ENCODE results near the gene TMPRSS6.

The TMPRSS6 gene

GRCh38 chr22:37140686-37141323 lies 31.3 kb upstream of the TMPRSS6 start:
- DNase-seq (ENCODE audit: low read depth): no peak

- DNase-seq (ENCODE audit: low read depth): no peak
Observed at GRCh38 chr22:37139762-37140161, 30.2 kb upstream of the TMPRSS6 start.

DNA sequence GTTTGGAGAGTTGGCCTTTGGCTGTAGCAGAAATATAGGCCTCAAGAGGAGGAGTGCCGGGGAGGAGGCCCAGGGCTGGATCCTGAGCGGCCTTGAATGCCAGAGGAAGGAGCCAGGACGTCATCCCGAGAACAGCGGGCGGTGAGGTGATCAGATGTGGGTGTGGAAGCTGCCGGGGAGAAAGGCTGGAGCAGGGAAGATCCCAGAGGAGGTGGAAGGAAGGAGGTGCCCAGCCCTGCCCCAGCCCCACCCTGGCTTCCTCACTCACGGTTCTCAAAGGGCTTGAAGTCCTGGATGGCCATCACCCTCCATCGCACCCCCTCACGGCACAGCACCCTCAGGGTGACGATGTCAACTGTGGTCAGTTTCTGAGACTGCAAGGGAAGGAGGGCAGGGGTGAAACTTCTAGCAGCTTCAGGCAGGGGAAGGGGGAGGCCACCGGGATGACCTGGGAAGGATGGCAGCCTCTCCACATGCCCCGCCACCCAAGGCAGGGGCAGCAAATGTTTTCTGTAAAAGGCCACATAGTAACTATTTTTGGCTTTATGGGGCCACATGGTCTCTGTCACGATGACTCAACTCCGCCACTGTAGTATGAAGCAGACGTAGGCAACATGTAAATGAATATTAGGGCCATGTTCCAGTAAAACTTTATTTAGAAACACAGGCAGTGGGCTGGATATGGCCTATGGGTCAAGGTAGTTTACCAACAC lies 29.5 kb upstream of the TMPRSS6 start:
- DNase-seq (ENCODE audit: low read depth): no peak

DNA sequence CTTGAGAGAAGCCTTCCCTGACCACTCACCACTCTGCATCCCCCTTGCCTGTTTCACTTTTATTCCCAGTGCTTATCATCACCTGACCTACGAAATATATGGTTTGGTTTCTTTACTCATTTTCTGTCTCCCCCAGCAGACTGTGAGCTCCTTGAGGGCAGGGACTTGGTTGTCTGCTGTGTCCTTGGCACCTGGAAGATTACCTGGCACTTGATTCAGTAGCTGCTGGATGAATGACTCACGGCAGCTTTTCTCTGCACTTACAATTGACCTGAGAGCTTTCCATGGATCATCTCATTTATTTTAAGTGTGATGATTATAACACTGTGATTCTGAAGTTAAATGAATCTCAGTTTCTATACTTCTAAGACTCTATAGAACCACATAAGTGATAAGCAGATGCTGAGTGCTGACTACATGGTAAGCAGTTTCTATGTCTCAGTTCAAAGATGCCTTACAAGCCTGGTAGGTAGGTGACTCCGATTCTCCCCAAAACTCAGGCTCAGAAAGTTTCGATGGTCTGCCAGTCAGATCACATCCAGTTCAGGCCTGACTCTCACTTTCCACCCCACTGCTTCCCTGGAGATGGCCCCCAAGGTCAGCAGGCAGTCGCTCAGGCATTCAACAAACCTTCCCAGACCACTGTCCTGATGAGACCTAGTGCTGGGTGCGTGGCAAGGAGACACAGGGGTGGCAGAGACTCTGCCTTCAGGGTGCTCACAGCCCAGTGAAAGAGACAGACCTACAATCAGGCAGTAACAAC lies 28.6 kb upstream of the TMPRSS6 start:
- DNase-seq (ENCODE audit: low read depth): no peak

DNA sequence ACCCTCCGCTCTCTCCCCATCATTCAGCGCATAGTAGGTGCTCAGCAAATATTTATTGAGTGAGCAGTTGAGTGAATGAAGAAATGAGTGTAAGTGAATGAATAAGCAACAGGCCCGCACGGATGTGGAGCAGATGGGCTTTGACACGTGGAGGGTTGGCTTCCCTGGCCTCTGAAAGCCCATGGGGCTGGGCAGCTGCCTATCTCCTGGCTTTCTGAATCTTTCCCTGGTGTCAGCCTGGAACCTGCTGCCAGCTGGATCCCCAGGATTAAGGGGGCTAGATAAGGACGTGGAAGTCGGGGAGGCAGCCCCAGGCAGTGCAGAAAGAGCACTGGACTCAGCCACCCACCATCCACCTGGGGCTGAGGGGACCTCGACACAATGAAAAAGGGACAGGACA lies 27.6 kb upstream of the TMPRSS6 start:
- no peak for DNase-seq (ENCODE audit: low read depth)

- DNase-seq (ENCODE audit: low read depth): no peak
Observed at GRCh38 chr22:37135023-37135422, 25.5 kb upstream of the TMPRSS6 start.

DNA sequence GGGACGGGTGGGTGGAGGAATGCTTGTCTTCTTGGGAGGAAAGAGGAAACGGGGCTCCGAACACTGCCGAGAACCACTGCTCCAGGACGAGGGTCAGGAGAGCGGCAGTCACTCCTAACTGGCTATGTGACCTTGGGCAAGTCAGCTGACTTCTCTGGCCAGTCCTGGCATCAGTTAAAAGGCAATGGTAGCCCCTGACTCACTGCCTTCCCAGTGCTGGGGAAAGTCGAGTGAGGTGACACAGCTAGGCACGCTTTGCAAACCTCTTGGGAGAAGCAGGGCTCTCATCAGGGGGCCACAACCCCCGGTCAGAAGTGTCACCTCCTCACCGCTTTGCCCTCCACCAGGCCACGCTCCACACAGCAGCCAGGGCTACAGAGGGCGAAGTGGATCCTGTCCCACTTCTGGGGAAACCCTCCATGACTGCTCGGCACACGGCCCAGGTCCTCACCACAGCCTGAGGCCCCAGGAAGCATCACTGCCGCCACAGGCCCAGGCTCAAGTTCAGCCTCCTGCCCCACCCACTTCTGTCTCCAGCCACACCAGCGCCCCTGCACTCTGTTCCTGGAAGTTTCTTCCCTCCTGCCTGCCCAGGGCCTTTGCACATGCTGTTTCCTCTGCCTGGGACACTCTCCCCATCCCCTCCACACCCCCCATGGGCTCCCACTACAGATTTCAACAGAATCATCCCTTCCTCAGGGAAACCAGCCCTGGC lies 23.9 kb upstream of the TMPRSS6 start:
- no peak for DNase-seq (ENCODE audit: low read depth)

DNA sequence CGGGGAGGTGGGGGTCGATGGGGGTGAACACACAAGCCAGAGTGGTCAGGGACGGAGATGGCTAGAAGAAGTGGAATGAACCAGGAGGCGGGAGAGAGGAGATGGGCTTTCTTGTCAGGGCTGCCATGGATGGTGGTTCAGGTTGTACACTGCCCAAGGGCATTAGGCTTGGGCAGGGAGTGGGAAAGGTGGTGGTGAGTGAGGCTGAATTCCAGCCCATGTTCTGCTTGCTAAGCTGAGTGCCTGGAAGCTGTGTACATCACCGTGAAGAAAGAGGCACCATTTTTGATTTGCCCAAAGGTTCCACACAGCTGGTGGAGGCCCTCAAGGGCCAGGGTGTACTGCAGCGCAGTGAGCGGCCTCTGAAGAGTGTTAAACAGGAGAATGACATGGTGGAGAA lies 23.3 kb upstream of the TMPRSS6 start:
- no peak for DNase-seq (ENCODE audit: low read depth)

GRCh38 chr22:37129866-37130441 lies 20.4 kb upstream of the TMPRSS6 start:
- no peak for DNase-seq (ENCODE audit: low read depth)

GRCh38 chr22:37128555-37129281 lies 19.2 kb upstream of the TMPRSS6 start:
- DNase-seq (ENCODE audit: low read depth): no peak

GRCh38 chr22:37127350-37127878 lies 17.9 kb upstream of the TMPRSS6 start:
- DNase-seq (ENCODE audit: low read depth): no peak

- no peak for DNase-seq (ENCODE audit: low read depth)
Observed at GRCh38 chr22:37126882-37127281, 17.4 kb upstream of the TMPRSS6 start.

DNA sequence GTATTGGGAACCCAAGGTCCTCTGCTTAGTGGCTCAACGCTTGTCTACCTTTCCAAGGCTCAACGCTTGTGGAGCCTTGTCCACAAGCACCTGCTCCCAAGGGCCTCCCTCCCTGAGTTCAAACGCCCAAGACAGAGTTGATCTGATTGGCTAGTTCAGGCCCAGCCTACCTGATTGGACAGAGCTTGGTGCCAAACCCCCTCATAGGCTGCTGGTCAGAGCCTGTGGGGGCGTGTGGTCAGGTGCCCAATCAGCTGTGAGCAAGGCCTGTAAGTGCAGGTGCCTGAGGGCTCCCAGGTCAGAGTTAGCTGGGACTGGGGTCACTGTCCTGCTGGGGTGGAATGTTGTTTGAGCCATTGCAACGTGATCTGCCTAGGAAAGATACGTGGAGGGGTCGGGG lies 16.9 kb upstream of the TMPRSS6 start:
- DNase-seq (ENCODE audit: low read depth): no peak

DNA sequence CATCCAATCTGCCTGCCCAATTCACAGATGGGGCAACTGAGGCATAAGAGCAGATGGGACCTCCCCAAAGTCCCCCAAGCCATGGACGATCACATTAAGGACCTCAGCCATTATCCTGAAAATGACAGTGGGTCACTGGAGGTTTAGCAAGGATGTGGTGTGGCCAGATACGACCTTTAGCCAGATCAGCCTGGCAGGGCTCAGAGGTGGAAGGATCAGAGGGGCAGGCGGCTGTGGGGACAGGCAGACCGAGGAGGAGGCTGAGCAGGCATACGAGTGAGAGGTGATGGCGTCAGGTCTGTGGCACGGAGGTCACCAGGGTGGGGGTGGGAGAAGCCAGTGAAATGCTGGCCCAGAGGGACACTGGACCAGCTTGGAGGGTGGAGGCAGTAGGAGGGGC lies 14.1 kb upstream of the TMPRSS6 start:
- DNase-seq (ENCODE audit: low read depth): no peak

DNA sequence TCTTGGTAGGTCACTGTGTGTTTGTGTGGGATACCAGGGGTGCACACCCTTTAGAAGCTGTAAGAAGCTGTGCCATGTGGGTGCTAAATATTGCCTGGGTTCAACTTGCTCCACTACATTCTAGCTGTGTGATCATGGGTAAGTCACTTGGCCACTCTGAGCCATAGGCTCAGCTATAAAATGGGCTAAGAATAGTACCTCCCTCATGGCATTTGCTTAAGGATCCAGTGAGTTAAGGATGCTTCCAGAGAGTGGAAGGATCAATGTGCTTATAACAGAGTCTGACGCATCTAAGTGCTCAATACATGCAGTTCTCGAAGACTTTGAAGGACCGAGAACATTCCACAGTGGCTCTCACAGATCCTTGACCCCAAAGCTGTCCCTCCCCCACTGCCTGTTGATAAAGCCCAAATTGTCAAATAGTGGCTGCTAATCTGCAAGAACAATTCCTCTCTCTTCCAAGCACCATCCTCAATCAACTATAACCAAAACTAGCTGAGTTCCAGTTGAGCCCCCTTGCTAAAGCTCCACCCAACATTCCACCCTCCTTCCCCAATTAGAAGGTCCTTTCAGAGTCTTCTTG lies 13.2 kb upstream of the TMPRSS6 start:
- DNase-seq (ENCODE audit: low read depth): no peak

DNA sequence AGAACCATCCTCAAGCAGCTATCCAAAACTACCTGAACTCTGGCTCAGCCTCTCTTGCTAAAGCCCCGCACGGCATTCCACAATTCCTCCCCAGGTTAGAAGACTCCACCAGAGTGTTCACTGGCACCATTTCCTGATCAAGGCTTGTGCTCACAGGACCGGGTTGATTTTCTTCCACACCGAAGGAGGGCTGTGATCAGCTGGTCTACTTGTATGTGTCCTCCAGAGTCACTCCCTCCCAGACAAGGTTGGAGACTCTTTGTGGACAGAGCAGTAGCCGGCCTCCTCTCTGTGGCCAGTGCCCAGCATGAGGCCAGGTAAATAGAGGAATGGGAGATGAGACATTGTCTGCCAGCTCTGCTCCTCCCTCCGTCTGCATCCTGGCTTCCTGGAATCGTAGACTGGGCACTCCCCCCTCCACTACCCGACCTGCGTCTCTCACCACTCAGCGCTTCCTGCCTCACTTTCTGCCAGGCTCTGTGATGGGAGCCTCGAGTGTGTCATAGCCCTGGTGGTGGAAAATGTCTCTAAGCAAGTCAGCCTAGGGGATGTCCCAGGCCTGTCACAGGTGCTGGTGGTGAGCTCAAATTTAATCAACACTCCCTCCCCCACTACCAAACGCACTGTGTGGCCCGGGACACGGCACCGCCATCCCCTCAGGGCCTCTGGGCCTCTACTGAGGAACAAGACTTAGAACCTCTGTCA lies 12.5 kb upstream of the TMPRSS6 start:
- no peak for DNase-seq (ENCODE audit: low read depth)

DNA sequence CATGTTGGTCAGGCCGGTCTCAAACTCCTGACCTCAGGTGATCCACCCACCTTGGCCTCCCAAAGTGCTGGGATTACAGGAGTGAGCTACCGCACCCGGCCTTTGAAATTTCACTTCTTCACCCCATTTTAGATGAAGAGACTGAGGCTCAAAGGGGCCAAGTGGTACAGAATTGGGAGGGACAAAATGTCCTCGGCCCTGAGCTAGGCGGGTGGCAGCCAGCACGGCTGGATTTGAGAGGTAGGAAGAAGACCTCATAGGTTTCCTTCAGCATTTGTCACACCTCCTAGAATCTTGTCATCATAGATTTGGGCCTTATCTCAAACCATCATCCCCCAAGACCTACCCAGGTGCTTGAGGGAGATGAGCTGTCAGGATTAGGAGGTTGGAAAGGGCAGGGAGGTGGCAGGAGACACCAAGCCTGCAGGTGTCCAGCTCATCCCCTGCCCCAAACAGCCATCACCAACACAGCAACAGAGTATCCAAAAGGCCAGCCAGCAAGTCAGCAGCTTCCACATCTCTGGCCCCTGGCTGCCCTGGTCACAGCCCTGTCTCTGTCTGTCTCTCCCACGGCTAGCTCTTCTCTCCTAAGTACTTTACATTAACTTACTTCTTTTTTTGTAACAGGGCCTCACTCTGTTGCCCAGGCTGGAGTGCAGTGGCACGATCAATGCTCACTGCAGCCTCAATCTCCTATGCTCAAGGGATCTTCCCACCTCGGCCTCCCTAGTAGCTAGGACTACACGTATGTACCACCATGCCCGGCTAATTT lies 11.2 kb upstream of the TMPRSS6 start:
- DNase-seq (ENCODE audit: low read depth): no peak

DNA sequence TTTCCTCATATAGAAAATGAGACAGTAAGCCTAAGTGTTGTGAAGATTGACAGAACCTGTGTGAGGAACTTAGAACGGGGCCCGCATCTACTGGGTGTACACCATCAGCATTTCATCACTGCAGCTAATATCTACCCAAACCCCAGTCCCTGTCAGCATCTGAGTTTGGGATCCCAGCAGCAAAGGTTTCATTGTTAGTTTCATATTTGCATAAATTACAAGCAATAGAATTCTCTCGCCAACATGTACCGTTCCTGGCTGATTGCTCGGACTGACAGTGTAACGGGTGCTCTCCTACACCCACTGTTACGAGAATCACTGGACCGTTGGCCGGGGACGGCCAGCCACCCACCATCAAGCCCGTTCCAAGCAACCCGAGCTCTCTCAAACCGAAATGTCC lies 10.4 kb upstream of the TMPRSS6 start:
- DNase-seq (ENCODE audit: low read depth): no peak

DNA sequence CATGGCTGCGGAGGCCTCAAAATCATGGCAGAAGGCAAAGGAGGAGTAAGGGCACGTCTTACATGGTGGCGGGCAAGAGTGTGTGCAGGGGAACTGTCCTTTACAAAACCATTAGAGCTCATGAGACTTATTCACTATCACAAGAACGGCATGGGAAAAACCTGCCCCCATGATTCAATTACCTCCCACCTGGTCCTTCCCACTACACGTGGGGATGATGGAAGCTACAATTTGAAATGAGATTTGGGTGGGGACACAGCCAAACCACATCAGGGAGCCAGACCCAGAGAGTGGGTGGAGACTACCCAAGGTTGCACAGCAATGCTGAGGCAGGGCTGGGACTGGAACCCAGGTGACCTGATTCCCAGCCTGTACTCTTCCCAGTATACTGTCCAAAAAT lies 8.6 kb upstream of the TMPRSS6 start:
- no peak for DNase-seq (ENCODE audit: low read depth)

- DNase-seq (ENCODE audit: low read depth): no peak
Observed at GRCh38 chr22:37117092-37117491, 7.6 kb upstream of the TMPRSS6 start.
